Measurements from ENCODE around the gene LTBP3.

DNA sequence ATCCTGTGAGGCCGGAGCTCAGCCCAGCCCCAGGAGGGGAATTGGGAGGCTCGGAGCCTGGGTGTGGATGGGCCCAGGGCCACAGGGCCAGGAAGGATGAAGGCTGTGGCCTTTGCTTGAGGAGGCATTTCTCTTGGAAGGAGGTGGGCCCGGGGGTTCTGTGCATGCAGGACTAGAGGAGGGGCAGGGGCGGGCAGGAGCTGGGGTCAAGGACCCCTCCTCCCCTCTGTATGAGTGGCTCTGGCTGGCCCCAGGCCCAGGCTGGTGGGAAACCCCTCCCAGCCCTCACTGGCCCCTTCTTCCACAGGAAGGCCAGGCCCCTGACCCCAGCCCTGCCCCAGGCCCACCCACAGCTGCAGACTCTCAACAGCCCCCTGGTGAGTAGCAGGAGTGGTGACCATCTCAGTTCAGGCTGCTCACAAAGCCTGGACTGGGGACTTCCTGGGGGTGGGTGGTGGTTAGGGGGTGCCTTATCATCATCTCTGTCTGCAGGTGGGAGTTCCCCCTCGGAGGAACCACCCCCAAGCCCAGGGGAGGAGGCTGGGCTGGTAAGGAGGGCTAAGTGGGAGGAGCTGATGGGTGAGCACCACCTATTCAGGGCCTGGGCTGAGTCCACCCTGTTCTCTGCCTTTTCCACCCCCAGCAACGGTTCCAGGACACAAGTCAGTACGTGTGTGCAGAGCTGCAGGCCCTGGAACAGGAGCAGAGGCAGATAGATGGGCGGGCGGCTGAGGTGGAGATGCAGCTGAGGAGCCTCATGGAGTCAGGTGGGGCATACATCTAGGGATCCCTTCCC, 31.5 kb upstream of the LTBP3 start:
- TF ChIP-seq POLR2A (IDR thresholded peaks at IDR 0.05) (no peak), CTCF (IDR thresholded peaks at IDR 0.05) (no peak)
